Astrocyte of the cerebellum (primary cell): ENCODE results near the gene ATP6V0A4.
"Not testable (repeated sequence)": the region's sequence is repeated elsewhere in the genome, so short reads cannot be mapped to it uniquely, and the experiment has no call there.

Source experiments
- DNase-seq: peaks from one replicate; pipeline ENCODE4 v3.0.0-alpha.2; 2011; ENCODE audit warnings: low read depth
- H3K4me3 ChIP-seq: 2 replicates; pipeline ENCODE4 v1.5.1; 2011; ENCODE audit warnings: mild to moderate bottlenecking, low read depth, low read length, moderate library complexity
- CTCF ChIP-seq: IDR thresholded peaks from 2 replicates; pipeline ENCODE4 v1.5.1; 2012; ENCODE audit warnings: low read length, low read depth, moderate library complexity, mild to moderate bottlenecking; ENCODE audit errors: missing control alignments
- in situ Hi-C: cut with HindIII; loops from 2 replicates; pipeline ENCODE4 v1.10.0; 2017; ENCODE audit warnings: low sequenced_read_pairs

ATP6V0A4 gene

DNA sequence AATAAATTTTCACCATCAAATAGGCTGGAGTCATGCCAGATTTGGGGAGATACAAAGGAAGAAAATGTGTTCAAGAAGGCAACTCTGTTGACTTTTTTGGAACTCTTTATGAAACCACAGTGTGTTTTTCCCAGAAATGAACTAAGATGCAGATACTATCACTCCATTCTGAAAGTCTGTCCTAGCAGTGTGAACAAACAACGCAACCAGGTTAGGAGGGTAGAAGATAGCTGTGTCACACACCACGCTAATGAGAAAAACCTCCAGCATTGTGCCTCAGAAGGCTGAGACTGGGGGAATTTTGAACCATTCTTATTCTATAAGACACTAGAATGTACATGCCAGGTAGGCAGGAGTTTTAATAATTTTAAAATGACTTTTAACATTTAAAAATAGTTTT, 15.9 kb upstream of the ATP6V0A4 start:
- no peak for TF ChIP-seq CTCF
- no peak for DNase-seq
- in situ Hi-C loops = no loop called here
- no peak overlapping the region for H3K4me3 ChIP-seq

GRCh38 chr7:138811327-138811726, 13.3 kb upstream of the ATP6V0A4 start:
- H3K4me3 ChIP-seq, DNase-seq, in situ Hi-C loops: not testable (repeated sequence)

DNA sequence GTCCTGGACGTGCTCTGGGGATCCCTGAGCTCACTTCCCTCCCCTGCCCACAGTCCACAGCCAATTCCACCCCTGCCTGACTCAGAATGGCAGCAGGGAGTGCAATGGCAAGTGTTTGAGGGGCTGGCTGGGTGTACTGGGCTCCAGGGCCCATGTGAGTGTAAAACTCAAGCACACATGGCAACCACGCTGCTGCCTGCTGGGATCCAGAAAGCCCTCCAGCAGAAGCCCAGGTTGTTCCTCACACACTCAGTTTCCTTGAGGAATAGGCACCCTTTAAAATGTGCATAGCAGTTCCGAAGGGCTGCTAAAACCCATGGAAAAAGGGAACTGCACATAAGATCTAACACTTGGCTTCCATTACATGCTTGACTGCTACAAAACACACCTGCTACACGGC, 11.3 kb upstream of the ATP6V0A4 start:
- DNase-seq = no peak

GRCh38 chr7:138804618-138805017, 6.6 kb upstream of the ATP6V0A4 start:
- DNase-seq = no peak
- in situ Hi-C loops = loop anchor here (5.0 kb wide), 1 partner anchor 42 kb away; no protein-coding TSS in a partner anchor
- no peak overlapping the region for H3K4me3 ChIP-seq
- TF ChIP-seq CTCF = no peak

More for the DNA sequence above, 11.3 kb upstream of the ATP6V0A4 start:
- no peak for TF ChIP-seq CTCF
- in situ Hi-C loops = no loop called here
- no peak overlapping the region for H3K4me3 ChIP-seq

DNA sequence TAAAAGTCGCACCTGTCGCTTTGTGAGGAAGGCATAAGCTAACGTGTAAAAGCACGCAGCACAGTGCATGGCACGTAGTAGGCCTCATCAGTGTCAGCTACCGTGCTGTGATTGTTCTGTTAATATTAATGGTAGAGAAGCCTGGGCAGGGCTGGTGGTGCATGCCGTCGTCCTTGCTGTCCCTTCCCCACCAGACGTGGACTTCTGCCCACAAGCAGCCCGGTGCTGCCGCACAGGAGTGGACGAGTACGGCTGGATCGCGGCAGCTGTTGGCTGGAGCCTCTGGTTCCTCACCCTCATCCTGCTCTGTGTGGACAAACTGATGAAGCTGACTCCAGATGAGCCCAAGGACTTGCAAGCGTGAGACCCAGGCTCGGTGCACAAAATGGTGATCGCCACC, 4.7 kb upstream of the ATP6V0A4 start:
- no peak for TF ChIP-seq CTCF
- H3K4me3 ChIP-seq = no peak overlapping the region
- no peak for DNase-seq
- in situ Hi-C loops = loop anchor here (5.0 kb wide), 1 partner anchor 40 kb away; no protein-coding TSS in a partner anchor

- in situ Hi-C loops = loop anchor here (5.0 kb wide), 1 partner anchor 39 kb away; no protein-coding TSS in a partner anchor
- TF ChIP-seq CTCF = no peak
- no peak overlapping the region for H3K4me3 ChIP-seq
- DNase-seq = no peak
Observed at GRCh38 chr7:138801256-138801655, 3.3 kb upstream of the ATP6V0A4 start.

DNA sequence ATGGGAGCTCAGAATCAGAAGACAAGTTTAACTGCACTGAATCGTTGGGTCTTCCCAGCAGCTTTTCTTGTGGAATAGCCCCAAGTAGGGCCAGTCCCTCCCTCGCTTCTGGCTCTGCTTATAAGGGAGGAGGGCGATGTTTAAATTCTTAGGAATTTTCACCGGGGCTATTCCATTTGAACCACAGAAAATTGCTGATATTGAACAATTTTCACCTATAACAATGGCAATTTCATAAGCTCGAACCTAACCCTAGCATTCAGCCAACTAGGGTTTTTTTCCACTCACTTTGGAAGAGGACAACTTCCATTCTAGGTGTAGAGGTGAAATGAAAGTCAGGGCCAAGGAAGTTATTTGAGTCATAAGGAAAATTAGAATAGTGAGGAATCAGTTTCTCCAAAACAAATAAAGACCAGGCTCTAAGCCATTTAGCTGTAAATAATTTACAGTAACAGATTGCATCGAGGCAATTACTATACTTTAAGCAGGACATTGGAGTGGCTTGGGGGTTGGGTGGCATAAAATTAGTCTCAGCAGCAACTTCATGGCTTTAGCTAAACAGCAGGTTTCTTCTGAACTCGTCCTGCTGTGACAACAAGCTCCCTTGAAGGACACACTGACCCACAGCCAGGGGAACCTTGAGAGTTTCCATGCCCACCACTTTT, 1.5 kb upstream of the ATP6V0A4 start:
- TF ChIP-seq CTCF = no peak
- no peak for DNase-seq
- in situ Hi-C loops = no loop called here
- no peak overlapping the region for H3K4me3 ChIP-seq
